C4-2B (cell line): ENCODE measurements around the gene CTXN2.

Experiments
- CTCF ChIP-seq: fragments of 450-650 bp; conservative IDR thresholded peaks from 2 replicates; pipeline ENCODE4 v1.5.1; 2017; ENCODE audit warnings: mild to moderate bottlenecking
- ZFX ChIP-seq: fragments of 450-650 bp; IDR thresholded peaks from 2 replicates; pipeline ENCODE4 v1.6.1; 2017

DNA sequence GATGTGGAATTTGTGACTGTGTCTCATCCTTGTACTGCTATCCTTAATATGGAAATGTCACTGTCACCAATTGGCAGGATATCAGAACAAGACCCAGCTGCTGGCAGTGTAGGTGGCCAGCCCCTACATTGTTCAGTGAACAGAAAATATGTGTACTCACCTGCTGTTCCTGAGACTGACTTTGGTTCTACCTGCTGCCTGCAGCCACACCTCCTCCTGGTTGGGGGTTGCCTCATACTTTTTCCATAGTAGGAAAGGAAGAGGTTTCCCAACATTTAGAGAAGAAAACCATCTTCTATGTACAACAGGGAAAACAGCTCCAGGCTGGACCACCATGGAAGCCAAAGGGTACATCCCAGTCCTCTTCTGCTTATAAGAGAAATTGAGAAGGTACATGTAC, 50.5 kb downstream of the CTXN2 start:
- TF ChIP-seq CTCF (no peak), ZFX (no peak)
